ENCODE measurements around the gene GSN.

DNA sequence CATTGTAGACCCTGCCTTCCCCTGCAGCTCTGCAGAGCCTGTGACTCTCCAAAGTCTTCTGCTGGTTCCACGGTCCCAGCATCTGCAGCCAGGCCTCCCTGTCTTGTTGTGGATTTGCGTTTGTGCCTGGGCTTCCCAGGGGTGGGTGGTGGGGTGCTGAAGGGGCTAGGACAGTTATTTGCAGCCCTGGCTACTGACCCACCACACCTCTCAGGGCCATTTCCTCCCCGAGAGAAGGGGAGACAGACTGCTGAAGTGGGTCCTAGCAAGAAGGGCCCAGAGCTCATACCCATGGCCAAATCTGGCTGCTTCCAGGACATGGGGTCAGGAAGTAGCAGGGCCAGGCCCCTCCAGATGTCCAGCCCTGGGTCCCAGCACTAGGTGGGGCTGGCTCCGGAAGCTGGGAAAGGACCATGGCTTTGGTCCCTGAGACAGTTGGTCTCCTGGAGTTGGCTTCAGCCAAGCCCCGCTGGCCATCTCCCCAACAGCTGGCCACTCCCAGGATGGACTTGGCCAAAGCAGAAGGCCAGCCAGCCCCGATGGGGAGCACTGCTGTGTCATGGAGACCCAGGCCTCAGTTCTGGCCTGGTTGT, 26.3 kb downstream of the GSN start:
- TF ChIP-seq, protein P1, sequence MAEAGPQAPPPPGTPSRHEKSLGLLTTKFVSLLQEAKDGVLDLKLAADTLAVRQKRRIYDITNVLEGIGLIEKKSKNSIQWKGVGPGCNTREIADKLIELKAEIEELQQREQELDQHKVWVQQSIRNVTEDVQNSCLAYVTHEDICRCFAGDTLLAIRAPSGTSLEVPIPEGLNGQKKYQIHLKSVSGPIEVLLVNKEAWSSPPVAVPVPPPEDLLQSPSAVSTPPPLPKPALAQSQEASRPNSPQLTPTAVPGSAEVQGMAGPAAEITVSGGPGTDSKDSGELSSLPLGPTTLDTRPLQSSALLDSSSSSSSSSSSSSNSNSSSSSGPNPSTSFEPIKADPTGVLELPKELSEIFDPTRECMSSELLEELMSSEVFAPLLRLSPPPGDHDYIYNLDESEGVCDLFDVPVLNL (IDR thresholded peaks at IDR 0.05; ENCODE audit: low read depth, low read length), result no peak
- TF ChIP-seq, protein P2, sequence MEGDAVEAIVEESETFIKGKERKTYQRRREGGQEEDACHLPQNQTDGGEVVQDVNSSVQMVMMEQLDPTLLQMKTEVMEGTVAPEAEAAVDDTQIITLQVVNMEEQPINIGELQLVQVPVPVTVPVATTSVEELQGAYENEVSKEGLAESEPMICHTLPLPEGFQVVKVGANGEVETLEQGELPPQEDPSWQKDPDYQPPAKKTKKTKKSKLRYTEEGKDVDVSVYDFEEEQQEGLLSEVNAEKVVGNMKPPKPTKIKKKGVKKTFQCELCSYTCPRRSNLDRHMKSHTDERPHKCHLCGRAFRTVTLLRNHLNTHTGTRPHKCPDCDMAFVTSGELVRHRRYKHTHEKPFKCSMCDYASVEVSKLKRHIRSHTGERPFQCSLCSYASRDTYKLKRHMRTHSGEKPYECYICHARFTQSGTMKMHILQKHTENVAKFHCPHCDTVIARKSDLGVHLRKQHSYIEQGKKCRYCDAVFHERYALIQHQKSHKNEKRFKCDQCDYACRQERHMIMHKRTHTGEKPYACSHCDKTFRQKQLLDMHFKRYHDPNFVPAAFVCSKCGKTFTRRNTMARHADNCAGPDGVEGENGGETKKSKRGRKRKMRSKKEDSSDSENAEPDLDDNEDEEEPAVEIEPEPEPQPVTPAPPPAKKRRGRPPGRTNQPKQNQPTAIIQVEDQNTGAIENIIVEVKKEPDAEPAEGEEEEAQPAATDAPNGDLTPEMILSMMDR (IDR thresholded peaks at IDR 0.05 in 2 of 3, conservative IDR thresholded peaks at IDR 0.05 in 1 of 3; ENCODE audit: control insufficient read depth in 2 of 3, extremely low read depth in 1 of 3, insufficient read depth in 1 of 3, low read depth in 3 of 3, low read length in 3 of 3), result no peak
- TF ChIP-seq POLR2AphosphoS5 (IDR thresholded peaks at IDR 0.05; ENCODE audit: low read length) (no peak), ESRRA (IDR thresholded peaks at IDR 0.05; ENCODE audit: low read length) (no peak), ZNF274 (IDR thresholded peaks at IDR 0.05; ENCODE audit: insufficient read depth, insufficient read length) (no peak), ZNF217 (IDR thresholded peaks at IDR 0.05) (no peak)
- TF ChIP-seq, protein P3, sequence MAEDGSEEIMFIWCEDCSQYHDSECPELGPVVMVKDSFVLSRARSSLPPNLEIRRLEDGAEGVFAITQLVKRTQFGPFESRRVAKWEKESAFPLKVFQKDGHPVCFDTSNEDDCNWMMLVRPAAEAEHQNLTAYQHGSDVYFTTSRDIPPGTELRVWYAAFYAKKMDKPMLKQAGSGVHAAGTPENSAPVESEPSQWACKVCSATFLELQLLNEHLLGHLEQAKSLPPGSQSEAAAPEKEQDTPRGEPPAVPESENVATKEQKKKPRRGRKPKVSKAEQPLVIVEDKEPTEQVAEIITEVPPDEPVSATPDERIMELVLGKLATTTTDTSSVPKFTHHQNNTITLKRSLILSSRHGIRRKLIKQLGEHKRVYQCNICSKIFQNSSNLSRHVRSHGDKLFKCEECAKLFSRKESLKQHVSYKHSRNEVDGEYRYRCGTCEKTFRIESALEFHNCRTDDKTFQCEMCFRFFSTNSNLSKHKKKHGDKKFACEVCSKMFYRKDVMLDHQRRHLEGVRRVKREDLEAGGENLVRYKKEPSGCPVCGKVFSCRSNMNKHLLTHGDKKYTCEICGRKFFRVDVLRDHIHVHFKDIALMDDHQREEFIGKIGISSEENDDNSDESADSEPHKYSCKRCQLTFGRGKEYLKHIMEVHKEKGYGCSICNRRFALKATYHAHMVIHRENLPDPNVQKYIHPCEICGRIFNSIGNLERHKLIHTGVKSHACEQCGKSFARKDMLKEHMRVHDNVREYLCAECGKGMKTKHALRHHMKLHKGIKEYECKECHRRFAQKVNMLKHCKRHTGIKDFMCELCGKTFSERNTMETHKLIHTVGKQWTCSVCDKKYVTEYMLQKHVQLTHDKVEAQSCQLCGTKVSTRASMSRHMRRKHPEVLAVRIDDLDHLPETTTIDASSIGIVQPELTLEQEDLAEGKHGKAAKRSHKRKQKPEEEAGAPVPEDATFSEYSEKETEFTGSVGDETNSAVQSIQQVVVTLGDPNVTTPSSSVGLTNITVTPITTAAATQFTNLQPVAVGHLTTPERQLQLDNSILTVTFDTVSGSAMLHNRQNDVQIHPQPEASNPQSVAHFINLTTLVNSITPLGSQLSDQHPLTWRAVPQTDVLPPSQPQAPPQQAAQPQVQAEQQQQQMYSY (CRISPR knock-in tag; IDR thresholded peaks at IDR 0.05), result no peak
